Smooth muscle cell of the umbilical artery (primary cell): ENCODE data around the gene OR5B3. TPM values are rescaled to one million over a fixed set of nuclear protein-coding genes. Genes with fewer than 3 reads are reported as not detected.

Experiments used
- total RNA-seq: library from RNA; depleted of rRNA; stranded (reverse); fragments of >200 nt; gene quantifications from 2 replicates; pipeline ENCODE4 v1.2.3, GENCODE V29; 2014

The OR5B3 gene
- not detected in 2 replicates for total RNA-seq

DNA sequence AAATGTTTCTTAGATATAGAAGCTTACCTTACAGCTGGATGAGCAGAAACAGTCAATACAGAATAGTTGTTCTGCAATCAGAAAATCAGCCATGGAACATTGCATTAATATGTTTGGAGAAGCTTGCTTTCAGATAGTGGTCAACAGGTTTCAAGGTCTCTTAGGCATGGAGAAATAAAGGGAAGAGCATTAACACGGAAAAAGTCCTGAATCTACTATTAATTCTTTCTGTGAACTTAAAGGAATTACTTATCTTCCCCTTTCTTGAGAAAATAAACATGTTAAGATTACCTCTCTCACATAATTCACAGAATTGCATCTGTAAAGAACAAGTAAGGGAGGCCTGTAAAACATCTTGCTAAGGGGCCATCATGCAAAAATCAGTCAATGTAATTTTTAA, at the start of gene OR5B3:
TSS of gene OR5B3 (minus strand) at position 101 of the 400 bp plus-strand sequence. CDS start 3,465 bp downstream, outside the sequence.

DNA sequence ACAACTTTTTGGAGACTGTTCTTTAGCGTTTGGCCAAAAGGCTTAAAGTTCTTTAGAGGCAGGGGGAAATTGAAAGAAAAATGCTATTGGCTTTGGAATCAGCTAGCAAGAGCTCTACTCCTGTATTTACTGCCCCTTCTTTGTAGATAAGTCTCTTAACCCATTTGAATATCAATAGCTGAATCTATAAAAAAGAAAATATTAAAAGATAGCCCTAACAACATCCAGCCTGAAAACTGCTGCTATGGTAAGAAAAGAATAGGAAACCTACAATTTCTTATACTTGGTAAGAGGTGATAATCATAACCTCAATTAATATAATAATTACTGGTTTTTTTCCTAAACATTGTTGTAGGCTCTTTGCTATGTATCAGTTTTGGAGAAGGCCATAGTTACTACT, 35.5 kb upstream of the OR5B3 start, which contains the start of gene OR5B12:
TSS of gene OR5B12 (minus strand) at position 101 of the 400 bp plus-strand sequence. CDS start 2,085 bp downstream, outside the sequence.

DNA sequence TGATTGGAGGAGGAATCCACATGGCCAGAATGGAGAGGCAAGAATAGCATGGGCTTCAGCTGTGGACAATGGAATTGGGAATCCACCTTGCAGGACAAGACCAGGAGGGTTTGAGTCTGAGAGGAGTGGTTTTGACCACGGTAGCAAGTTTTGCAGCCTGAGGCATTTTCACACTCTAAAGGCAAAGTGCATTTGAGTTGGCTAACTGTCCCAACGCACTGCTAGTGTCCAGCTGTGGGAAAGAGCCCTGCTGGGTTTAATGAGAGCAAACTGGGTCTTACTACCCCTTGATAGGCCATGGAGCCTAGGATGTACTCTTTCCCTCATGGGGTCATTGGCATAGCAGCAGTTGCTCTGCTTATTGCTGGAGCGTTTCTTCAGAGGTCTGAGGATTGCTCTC, 21.3 kb upstream of the OR5B3 start, which contains the start of gene OR5B2:
TSS of gene OR5B2 (minus strand) at position 101 of the 400 bp plus-strand sequence. CDS start 4,860 bp downstream, outside the sequence.

DNA sequence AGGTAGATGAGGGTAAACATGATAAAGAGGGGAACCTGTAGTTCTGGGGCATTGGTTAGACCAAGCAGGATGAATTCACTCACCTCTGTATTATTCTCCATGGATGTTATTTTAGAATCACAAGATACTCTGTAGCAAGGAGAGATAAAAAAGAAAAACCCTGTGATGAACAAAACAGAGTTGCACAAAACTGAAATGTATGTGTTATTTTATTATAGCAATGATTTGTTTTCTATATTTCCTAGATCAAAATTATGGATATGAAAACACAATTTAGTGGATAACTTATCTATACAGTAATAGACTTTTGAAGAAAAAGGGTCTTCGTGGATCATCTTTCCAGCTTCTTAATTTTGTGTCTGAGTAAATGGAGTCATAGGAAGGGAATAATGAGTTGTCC, 47.7 kb downstream of the OR5B3 start, which contains the start of gene OR5B17:
TSS of gene OR5B17 (minus strand) at position 101 of the 400 bp plus-strand sequence. CDS start at position 101, 0 bp downstream.

Other genes starting within 250 kb of the OR5B3 start
- not detected in 2 replicates for gene OR9Q2, start 217.8 kb downstream of the OR5B3 start, total RNA-seq
- gene OR1S2, start 202.7 kb downstream of the OR5B3 start, total RNA-seq = not detected in 2 replicates
- gene OR1S1, start 194.2 kb downstream of the OR5B3 start, total RNA-seq = 0.30 TPM in 1 of 2 replicates, not detected in the other
- gene OR10Q1, start 178.0 kb downstream of the OR5B3 start, total RNA-seq = not detected in 2 replicates
- gene OR10W1, start 138.6 kb downstream of the OR5B3 start, total RNA-seq = not detected in 2 replicates
- gene OR5B17, start 47.8 kb downstream of the OR5B3 start, total RNA-seq = not detected in 2 replicates
- gene OR5B2, start 21.2 kb upstream of the OR5B3 start, total RNA-seq = not detected in 2 replicates
- gene OR5B12, start 35.4 kb upstream of the OR5B3 start, total RNA-seq = not detected in 2 replicates
- gene OR5B21, start 101.2 kb upstream of the OR5B3 start, total RNA-seq = not detected in 2 replicates
- gene LPXN, start 169.0 kb upstream of the OR5B3 start, total RNA-seq = 10.1 and 28.2 TPM in 2 replicates
- 53.2 and 61.7 TPM in 2 replicates for gene ZFP91, start 172.2 kb upstream of the OR5B3 start, total RNA-seq
- 1.8 and 3.1 TPM in 2 replicates for gene CNTF, start 215.8 kb upstream of the OR5B3 start, total RNA-seq